Measurements from ENCODE around the gene BOLA2.
"Not testable (repeated sequence)": the region's sequence is repeated elsewhere in the genome, so short reads cannot be mapped to it uniquely, and the experiment has no call there.

BOLA2 gene

GRCh38 chr16:29454269-29454668, at the start of gene BOLA2, which contains the start of gene SLX1B:
TSS of gene BOLA2 (minus strand) at chr16:29454351. CDS start at chr16:29454253, 98 bp downstream.
TSS of gene SLX1B (plus strand) at chr16:29454533.
- peak; percentile 87 to 90 for ATAC-seq

GRCh38 chr16:29482276-29482675, 28.1 kb upstream of the BOLA2 start:
- ATAC-seq, result not testable (repeated sequence)

GRCh38 chr16:29472065-29472464, 17.9 kb upstream of the BOLA2 start:
- peak; percentile 19 to 25 for ATAC-seq

GRCh38 chr16:29469660-29470059, 15.5 kb upstream of the BOLA2 start:
- peak; percentile 32 to 34 for ATAC-seq

- ATAC-seq, result not testable (repeated sequence)
These were observed 13.7 kb upstream of the BOLA2 start for GRCh38 chr16:29467654-29468366.

GRCh38 chr16:29466904-29467303, 12.8 kb upstream of the BOLA2 start:
- peak; percentile 54 to 62 for ATAC-seq

GRCh38 chr16:29465985-29466824, 12.1 kb upstream of the BOLA2 start:
- peak; percentile 66 to 68 for ATAC-seq

DNA sequence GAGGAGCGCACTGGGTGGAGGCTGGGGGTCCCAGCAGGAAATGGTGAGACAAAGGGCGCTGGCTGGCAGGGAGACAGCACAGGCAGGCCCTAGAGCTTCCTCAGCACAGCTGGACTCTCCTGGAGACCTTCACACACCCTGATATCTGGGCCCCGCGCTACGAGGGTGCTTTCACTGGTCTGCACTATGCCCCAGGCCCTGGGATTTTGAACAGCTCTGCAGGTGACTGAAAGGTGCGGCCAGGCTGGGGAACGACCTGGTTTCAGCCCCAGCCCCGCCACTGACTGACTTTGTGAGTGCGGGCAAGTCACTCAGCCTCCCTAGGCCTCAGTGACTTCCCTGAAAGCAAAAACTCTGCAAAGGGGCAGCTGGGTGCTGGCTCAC, 6.5 kb upstream of the BOLA2 start:
- not testable (repeated sequence) for ATAC-seq

DNA sequence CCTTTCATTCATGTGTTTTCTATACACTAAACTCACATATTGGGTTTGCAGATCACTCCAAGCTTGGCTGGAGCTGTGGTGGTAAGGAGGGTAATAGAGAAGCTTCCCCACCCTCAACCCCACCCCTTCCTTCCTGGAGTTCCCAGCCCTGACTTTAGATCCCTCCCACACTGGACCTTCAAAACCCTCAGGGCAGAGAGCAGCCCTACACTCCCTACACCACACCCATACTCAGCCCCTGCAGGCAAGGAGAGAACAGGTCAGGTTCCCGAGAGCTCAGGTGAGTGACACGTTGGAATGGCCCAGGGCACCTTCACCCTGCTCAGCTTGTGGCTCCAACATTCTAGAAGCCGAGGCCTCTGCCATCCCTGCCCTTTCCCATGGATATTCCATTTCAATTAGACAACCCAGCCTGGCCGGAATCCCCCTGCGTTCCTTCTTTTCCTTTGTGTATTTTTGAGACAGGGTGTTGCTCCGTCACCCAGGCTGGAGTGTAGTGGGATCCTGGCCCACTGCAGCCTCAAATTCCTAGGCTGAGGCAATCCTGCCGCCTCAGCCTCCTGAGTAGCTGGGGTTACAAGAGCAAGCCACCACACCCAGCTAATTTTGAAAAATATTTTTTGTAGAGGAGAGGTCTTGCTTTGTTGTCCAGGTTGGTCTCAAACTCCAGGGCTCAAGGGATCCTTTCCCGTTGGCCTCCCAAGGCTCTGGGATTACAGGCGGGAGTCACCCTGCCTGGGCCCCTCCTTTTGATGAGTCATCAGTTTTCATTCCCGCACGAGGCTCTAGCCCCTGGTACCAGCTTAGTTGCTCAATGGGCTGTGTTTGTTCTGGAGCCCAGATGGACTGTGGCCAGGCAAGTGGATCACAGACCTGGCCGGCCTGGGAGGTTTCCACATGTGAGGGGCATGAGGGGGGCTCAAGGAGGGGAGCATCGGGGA, 5.8 kb upstream of the BOLA2 start, which contains the start of gene SULT1A4:
Gene SULT1A4 (plus strand): TSS at position 208 of the 941 bp plus-strand sequence. CDS start 1,473 bp downstream, outside the sequence.
- ATAC-seq, result not testable (repeated sequence)

DNA sequence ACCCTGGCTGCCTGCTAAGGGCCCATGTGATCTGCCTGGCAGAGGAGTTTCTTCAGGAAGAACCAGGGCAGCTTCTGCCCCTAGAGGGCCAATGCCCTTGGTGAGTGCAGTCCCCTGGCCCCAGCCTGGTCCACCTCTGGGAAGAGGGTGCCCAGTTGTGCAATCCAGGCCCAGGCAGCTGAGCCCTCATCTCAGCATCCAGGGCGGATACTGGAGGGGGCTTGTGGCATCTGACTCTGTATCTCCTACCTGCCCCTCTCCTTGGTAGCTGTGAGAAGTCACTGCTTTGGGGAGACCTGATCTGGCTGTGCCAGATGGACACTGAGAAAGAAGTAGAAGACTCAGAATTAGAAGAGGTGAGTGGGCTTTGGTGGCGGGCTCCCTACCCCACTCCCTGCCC, 3.5 kb upstream of the BOLA2 start:
- not testable (repeated sequence) for ATAC-seq

DNA sequence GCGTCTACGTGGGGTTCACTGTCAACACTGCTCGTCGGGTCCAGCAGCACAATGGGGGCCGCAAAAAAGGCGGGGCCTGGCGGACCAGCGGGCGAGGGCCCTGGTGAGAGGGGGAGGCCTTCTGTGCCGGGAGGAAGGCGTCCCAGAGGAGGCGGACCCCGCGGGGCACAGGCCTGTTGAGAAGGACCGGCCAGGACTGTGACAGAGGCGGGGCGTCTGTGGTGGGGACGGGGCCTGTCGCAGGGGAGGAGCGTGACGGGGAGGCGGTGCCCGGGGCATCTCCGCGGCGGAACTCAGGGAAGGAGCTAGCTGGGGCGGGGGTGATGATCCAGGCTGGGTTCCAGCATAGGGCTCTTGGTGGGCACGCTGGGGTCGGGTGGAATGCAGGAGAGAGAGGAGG, 677 bp upstream of the BOLA2 start:
- ATAC-seq, result peak; percentile 69 to 73

GRCh38 chr16:29453754-29454153, 397 bp downstream of the BOLA2 start:
- peak; percentile 14 for ATAC-seq

DNA sequence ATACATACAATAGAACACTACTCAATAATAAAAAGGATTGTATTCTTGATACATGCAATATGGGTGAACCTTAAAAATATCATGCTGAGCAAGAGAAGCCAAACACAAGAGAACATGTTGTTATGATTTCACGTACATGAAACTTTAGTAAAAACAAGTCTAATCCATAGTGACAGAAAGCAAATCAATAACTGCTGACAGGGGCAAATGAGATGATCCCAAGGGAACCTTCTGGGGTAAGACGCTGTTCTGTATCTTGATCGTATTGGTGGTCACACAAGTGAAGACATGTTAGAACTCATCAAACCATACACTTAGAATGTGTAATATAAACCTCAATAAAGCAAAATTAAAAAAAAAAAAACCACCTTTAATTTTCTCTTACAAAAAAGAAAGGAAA, 28.8 kb downstream of the BOLA2 start:
- ATAC-seq, result not testable (repeated sequence)

DNA sequence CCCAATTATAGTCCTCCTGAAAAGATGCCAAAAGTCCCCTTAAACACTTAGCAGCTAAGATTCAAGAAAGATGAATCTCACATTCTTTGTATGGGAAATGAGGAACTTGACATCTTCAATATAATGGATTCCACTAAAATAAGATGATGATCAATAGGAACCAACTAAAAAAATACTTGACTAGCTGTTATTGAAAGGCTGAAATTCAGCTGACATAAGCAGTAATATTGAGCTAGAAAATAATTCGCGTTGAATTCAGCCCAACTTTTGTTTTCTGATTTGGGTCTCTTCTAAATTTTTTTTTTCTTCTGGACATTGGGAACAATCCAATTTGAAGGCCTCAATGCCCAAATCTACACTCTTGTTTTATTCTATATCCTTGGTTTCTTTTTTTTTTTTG, 30.6 kb downstream of the BOLA2 start:
- ATAC-seq, result not testable (repeated sequence)

DNA sequence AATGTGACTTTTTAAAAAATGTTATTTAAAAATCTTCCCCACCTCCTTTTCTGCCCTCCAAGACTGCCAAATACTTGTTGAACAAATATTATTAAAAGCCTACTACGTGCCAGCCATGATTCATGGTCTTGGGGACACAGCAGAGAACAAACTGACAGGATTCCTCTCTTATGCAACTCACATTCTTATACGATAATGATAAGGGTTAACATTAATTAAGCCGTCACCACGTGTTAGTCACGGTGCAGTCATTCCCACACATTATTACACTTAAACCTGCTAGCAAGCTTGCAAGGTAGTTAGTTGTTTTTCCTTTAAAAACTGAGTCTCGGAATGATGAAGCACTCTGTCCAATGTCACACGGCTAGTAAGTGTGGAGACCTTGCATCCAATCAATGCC, 48.9 kb downstream of the BOLA2 start:
- ATAC-seq, result not testable (repeated sequence)
